Uterus (tissue), 2 donors: Measurements from ENCODE around the gene S100A11.

Experiments used
- POLR2A ChIP-seq, 2 donors: fragments of 450-650 bp; IDR thresholded peaks; one replicate each; pipeline ENCODE4 v1.6.1; 2016; ENCODE audit warnings: antibody characterized with exemption in 2 of 2, mild to moderate bottlenecking in 1 of 2, moderate library complexity in 1 of 2
- TF ChIP-seq, protein P1 (sequence below), 4 experiments: fragments of 200-600 bp in 2 of 4; fragments of 450-650 bp in 2 of 4; sonication (generic) in 2 of 4; IDR thresholded peaks; one replicate each; pipeline ENCODE4 v1.5.1; 2016 to 2019; ENCODE audit warnings: antibody characterized with exemption in 4 of 4, mild to moderate bottlenecking in 2 of 4, moderate library complexity in 1 of 4

DNA sequence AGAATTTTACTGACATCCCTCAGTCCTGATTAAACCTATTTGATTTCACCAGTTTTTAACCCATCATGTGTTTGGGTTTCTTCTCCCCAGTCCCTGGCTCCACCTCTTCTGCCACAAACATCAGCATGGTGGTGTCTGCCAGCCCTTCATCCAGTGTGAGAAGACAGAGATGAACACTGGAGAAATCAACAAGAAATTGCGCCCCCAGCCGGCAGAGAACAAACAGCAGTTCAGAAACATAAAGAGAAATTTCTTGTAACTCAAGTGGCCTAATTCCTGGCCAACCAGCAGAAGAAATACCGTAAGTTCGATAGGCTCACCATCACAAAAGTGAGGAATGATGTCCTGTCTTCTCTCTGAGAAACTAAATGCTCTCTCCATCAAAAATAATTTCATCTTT, 18.3 kb downstream of the S100A11 start:
- TF ChIP-seq, protein P1, sequence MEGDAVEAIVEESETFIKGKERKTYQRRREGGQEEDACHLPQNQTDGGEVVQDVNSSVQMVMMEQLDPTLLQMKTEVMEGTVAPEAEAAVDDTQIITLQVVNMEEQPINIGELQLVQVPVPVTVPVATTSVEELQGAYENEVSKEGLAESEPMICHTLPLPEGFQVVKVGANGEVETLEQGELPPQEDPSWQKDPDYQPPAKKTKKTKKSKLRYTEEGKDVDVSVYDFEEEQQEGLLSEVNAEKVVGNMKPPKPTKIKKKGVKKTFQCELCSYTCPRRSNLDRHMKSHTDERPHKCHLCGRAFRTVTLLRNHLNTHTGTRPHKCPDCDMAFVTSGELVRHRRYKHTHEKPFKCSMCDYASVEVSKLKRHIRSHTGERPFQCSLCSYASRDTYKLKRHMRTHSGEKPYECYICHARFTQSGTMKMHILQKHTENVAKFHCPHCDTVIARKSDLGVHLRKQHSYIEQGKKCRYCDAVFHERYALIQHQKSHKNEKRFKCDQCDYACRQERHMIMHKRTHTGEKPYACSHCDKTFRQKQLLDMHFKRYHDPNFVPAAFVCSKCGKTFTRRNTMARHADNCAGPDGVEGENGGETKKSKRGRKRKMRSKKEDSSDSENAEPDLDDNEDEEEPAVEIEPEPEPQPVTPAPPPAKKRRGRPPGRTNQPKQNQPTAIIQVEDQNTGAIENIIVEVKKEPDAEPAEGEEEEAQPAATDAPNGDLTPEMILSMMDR (IDR thresholded peaks at IDR 0.05) = no peak
- no peak for TF ChIP-seq POLR2A (IDR thresholded peaks at IDR 0.05)
